ACC112 (cell line): Measurements from ENCODE around the gene FHIP2A.
"Not testable (repeated sequence)": the region's sequence is repeated elsewhere in the genome, so short reads cannot be mapped to it uniquely, and the experiment has no call there.

ENCODE experiments used
- H2AFZ ChIP-seq: fragments of 200-600 bp; sonication (generic); one replicate; pipeline ENCODE4 v1.6.0; 2017; ENCODE audit warnings: antibody characterized with exemption, low read length; ENCODE audit not compliant: unreplicated experiment
- H3K27ac ChIP-seq: fragments of 200-600 bp; sonication (generic); 2 replicates; pipeline ENCODE4 v1.5.1; 2014; ENCODE audit warnings: low read depth, mild to moderate bottlenecking, antibody characterized with exemption, low read length, moderate library complexity
- H3K27me3 ChIP-seq: fragments of 200-600 bp; sonication (generic); 2 replicates; pipeline ENCODE4 v1.6.1; 2014; ENCODE audit warnings: mild to moderate bottlenecking, antibody characterized with exemption, low read length, moderate library complexity, mixed read lengths; ENCODE audit not compliant: insufficient read depth
- H3K36me3 ChIP-seq: fragments of 200-600 bp; sonication (generic); 2 replicates; pipeline ENCODE4 v1.6.1; 2016; ENCODE audit warnings: mild to moderate bottlenecking, antibody characterized with exemption, low read length, moderate library complexity, mixed read lengths; ENCODE audit not compliant: insufficient read depth
- H3K4me1 ChIP-seq: fragments of 200-600 bp; sonication (generic); one replicate; pipeline ENCODE4 v1.6.1; 2016; ENCODE audit warnings: low read length, mixed read lengths; ENCODE audit not compliant: insufficient read depth, unreplicated experiment, control insufficient read depth
- H3K4me3 ChIP-seq: fragments of 200-600 bp; sonication (generic); 2 replicates; pipeline ENCODE4 v1.5.1; 2014; ENCODE audit warnings: mild to moderate bottlenecking, low read depth, low read length
- H3K79me2 ChIP-seq: fragments of 200-600 bp; sonication (generic); one replicate; pipeline ENCODE4 v1.6.0; 2016; ENCODE audit warnings: low read length; ENCODE audit not compliant: control insufficient read depth, unreplicated experiment, insufficient read depth

Gene FHIP2A

DNA sequence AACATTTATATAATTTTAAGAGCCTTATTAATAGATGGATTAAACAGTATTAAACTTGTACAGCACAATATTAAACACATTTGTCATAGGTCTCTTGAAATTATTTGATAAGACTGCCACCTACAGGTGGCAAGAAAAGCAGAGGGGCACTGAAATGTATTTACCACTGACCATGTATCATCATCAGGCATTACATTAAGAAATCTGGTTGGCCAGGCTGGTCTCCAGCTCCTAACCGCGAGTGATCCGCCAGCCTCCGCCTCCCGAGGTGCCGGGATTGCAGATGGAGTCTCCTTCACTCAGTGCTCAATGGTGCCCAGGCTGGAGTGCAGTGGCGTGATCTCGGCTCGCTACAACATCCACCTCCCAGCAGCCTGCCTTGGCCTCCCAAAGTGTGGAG, 35.1 kb upstream of the FHIP2A start:
- not testable (repeated sequence) for H2AFZ ChIP-seq, H3K4me1 ChIP-seq, H3K27ac ChIP-seq, H3K36me3 ChIP-seq, H3K27me3 ChIP-seq, H3K4me3 ChIP-seq, H3K79me2 ChIP-seq

DNA sequence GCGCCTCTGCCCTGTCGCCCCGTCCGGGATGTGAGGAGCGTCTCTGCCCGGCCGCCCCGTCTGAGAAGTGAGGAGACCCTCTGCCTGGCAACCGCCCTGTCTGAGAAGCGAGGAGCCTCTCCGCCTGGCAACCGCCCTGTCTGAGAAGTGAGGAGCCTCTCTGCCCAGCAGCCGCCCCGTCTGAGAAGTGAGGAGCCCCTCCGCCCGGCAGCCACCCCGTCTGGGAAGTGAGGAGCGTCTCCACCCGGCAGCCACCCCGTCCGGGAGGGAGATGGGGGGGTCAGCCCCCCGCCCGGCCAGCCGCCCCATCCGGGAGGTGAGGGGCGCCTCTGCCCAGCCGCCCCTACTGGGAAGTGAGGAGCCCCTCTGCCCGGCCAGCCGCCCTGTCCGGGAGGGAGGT, 34.4 kb upstream of the FHIP2A start:
- not testable (repeated sequence) for H3K79me2 ChIP-seq, H3K36me3 ChIP-seq, H3K27me3 ChIP-seq, H3K27ac ChIP-seq, H3K4me3 ChIP-seq, H3K4me1 ChIP-seq, H2AFZ ChIP-seq

DNA sequence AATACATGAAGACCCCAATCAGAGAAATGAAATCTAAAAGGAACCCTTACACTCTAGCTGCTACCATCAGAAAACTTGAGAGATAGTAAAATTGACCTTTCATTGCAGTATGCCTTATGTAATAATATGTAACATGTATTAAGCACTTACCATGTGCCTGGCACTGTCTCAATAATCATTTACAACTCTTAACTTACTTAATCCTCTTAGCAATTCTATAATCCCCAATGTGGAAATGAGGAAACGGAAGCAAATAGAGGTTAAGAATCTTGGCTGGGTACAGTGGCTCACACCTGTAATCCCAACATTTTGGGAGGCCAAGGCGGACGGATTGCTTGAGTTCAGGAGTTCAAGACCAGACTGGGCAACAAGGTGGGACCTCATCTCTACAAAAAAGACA, 29.8 kb upstream of the FHIP2A start:
- no peak overlapping the region for H2AFZ ChIP-seq
- no peak overlapping the region for H3K4me3 ChIP-seq
- H3K4me1 ChIP-seq = peaks cover 6% of the 10 kb centered on the region
- no peaks in the 10 kb centered on the region for H3K36me3 ChIP-seq
- no peak overlapping the region for H3K27ac ChIP-seq
- no peaks in the 10 kb centered on the region for H3K27me3 ChIP-seq
- no peaks in the 10 kb centered on the region for H3K79me2 ChIP-seq

DNA sequence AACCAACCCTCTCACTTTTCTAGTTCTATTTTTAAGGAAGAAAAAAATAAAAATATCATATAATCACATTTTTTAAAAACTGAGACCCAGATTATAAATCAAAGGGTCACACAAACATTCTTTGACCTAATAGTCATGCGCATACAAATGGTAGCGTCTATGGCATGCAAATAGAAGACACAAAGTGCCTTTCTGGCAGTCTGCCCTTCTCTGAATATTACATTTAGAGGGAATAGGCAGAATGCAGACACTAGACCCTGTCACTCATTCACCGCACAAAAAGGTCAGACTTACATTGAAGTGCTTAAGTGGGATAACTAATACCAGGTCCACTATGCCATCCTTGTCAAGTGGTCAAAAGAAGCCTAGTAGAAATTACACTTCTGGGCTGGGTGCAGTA, 26.5 kb upstream of the FHIP2A start:
- Histone ChIP-seq H3K27ac (no peak overlapping the region), H3K4me1 (no peaks in the 10 kb centered on the region), H3K4me3 (no peak overlapping the region), H3K79me2 (no peaks in the 10 kb centered on the region), H3K27me3 (no peaks in the 10 kb centered on the region), H3K36me3 (no peaks in the 10 kb centered on the region; the same call in 1 of the 2 replicates), H2AFZ (no peak overlapping the region)

DNA sequence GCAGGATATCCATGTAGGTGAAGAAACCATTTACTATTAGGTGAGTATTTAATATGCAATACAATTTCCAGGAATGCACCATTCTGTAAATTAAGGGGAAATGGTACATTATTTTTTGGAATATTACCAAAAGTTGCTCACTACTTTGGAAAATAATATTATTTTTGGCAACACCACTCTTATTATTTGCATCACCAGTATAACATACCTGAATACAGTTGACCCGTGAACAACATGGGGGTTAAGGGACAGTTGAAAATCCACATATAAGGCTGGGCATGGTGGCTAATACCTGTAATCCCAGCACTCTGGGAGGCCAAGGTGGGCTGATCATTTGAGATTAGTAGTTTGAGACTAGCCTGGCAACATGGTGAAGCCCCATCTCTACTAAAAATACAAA, 21.2 kb upstream of the FHIP2A start:
- H3K27ac ChIP-seq = no peak overlapping the region
- H3K36me3 ChIP-seq = no peaks in the 10 kb centered on the region; the same call in 1 of the 2 replicates
- H3K4me1 ChIP-seq = no peaks in the 10 kb centered on the region
- no peak overlapping the region for H2AFZ ChIP-seq
- no peaks in the 10 kb centered on the region for H3K27me3 ChIP-seq
- H3K79me2 ChIP-seq = no peaks in the 10 kb centered on the region
- H3K4me3 ChIP-seq = no peak overlapping the region

DNA sequence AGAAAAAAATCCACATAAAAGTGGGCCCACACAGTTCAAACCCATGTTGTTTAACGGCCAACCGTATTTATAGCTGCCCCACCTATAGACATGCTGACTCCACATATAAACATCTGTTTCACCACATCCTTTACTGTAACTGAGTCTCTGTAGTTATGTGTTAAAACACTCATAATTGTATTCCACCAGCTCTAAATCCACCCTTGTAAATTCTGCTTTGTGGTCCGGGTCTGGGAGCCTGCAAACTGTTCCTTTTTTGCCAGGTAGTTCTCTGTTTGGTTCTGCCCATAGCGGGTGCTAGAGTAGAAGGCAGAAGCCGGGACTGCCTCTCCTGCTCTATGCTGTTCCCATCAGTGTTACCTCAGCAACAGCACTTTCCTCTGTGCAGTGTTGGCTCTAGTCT, 20.2 kb upstream of the FHIP2A start:
- Histone ChIP-seq H3K27me3 (no peaks in the 10 kb centered on the region), H3K4me1 (no peaks in the 10 kb centered on the region), H2AFZ (no peak overlapping the region), H3K36me3 (no peaks in the 10 kb centered on the region; the same call in 1 of the 2 replicates), H3K79me2 (no peaks in the 10 kb centered on the region), H3K27ac (no peak overlapping the region), H3K4me3 (no peak overlapping the region)

DNA sequence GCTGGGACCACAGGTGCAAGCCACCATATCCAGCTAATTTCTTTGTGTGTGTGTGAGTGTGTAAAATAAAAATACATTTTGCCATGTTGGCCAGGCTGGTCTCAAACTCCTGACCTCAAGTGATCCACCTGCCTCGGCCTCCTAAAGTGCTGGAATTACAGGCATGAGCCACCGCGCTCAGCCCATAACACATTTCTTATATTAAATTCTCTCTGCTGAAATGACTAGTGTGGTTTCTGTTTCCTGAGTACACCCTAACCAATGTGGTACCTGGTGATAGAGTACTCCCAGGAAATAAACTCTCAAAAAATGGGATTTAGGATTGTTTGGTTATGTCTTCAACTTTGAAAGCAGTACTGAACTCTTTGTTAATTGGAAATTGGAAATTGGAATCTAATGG, 19.4 kb upstream of the FHIP2A start:
- Histone ChIP-seq H3K4me1 (no peaks in the 10 kb centered on the region), H3K79me2 (no peaks in the 10 kb centered on the region), H3K36me3 (no peaks in the 10 kb centered on the region; the same call in 1 of the 2 replicates), H2AFZ (no peak overlapping the region), H3K27me3 (no peaks in the 10 kb centered on the region), H3K4me3 (no peak overlapping the region), H3K27ac (no peak overlapping the region)

DNA sequence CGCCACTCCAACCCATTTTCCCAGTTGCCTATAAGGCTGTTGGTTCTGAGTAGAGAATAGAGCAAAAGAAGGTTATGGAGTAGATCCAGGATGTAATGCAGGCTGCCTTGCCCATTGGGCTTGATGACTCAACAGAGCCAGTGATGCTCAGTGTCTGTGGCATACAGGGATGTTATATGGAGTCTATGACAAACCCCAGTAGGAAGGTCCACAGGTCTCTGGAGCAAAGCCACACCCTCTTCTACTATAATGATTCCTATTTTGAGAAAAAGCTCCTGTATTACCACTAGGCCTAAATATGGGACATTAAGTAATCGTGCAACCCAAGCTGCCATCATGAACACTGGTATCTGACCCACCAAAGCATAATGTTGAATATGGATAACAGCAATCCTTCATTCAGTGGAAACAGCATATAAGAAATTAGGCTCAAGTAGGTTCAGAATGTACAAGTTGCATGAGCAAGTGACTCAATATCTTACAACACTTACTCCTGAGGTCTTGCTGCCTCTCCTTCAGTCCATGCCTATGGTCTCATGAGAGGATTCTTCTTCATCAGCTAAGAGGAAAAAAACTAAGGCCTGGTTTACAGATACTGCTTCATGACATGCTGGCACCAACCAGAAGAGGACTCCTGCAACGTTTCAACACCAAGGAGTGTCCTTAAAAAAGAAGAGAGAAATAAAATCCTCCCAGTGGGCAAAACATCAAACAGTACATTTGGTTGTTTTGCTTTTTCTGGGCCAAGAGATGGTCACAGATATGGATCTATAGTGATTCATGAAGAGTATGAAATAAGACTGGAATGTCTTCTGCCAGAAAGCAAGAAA, 14.8 kb upstream of the FHIP2A start:
- no peaks in the 10 kb centered on the region for H3K4me1 ChIP-seq
- no peak overlapping the region for H2AFZ ChIP-seq
- no peaks in the 10 kb centered on the region for H3K36me3 ChIP-seq
- H3K27ac ChIP-seq = no peak overlapping the region
- H3K79me2 ChIP-seq = no peaks in the 10 kb centered on the region
- no peak overlapping the region for H3K4me3 ChIP-seq
- H3K27me3 ChIP-seq = no peaks in the 10 kb centered on the region

DNA sequence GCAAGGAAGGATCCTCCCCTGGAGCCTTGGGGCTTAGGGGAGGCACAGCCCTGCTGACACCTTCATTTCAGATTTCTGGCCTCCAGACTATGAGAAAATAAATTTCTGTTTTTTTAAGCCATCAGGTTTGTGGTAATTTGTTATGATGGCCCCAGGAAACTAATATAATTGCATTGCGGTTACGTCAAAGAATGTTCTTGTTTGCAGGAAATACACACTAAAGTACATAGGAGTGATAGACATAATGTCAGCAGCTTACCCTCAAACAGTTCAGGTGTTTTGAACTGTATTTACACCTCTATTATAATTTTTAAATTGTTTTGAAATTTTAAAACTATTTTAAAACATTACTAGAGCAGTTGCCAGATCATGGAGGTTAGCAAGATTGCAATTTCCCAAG, 12.6 kb upstream of the FHIP2A start:
- no peaks in the 10 kb centered on the region for H3K79me2 ChIP-seq
- no peaks in the 10 kb centered on the region for H3K4me1 ChIP-seq
- no peaks in the 10 kb centered on the region for H3K36me3 ChIP-seq
- no peak overlapping the region for H3K27ac ChIP-seq
- H2AFZ ChIP-seq = no peak overlapping the region
- no peaks in the 10 kb centered on the region for H3K27me3 ChIP-seq
- no peak overlapping the region for H3K4me3 ChIP-seq

DNA sequence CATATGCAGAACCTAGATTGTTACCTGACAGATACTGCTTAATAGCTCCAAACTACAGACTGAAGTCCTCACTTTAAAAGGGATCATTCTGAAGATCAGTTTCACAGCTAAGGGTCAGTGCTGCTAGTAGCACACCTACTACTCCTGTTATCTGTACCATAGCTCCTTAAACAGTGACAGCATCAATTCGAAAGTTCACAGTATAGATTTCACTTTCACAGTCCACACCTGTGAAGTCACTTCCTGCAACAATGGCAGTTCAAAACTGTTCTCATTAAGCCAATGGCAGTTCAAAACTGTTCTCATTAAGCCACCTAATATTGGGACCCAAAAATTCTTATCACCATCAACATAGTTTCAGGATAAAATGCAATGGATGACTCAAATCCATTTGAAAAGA, 10.7 kb upstream of the FHIP2A start:
- H3K4me3 ChIP-seq = no peak overlapping the region
- H3K27me3 ChIP-seq = no peaks in the 10 kb centered on the region
- H2AFZ ChIP-seq = no peak overlapping the region
- H3K79me2 ChIP-seq = no peaks in the 10 kb centered on the region
- no peaks in the 10 kb centered on the region for H3K36me3 ChIP-seq
- H3K27ac ChIP-seq = no peak overlapping the region
- H3K4me1 ChIP-seq = no peaks in the 10 kb centered on the region

DNA sequence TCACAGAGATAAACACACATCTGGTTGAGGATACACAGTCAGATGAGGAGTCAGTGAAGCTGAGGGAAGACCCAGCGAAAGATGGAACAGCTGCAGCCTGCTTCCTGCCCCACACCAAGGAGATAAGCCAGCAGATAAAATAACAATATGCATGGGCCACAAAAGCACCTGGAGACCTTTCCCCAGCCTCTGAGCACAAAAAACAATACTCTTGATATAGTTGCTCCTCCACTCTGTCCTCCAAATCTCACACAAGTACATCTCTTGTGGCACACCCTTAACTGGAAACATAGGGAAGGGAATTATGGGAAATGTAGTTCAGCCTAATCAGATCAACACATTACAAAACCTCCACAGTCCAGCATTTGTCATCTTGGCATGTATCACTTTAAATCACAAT, 9.7 kb upstream of the FHIP2A start:
- Histone ChIP-seq H3K27ac (no peak overlapping the region), H3K4me3 (no peak overlapping the region), H3K36me3 (no peaks in the 10 kb centered on the region), H3K4me1 (no peaks in the 10 kb centered on the region), H3K79me2 (no peaks in the 10 kb centered on the region), H2AFZ (no peak overlapping the region), H3K27me3 (no peaks in the 10 kb centered on the region)
